Upper lobe of right lung (tissue), 1 donor: ENCODE results near the gene MRPS34. TPM values are rescaled to one million over a fixed set of nuclear protein-coding genes. Genes with fewer than 3 reads are reported as not detected.
A peak's percentile ranks its signal among the peaks of the same experiment; 100 is the strongest.

Source experiments
- ATAC-seq: fragments of 200-7000 bp; cut with Tn5 transposase; one replicate; pipeline ENCODE4 v1.9.1; 2020; ENCODE audit warnings: mild to moderate bottlenecking, moderate library complexity
- DNase-seq: peaks from one replicate; pipeline ENCODE4 v3.0.0-alpha.2; 2020
- H3K27ac ChIP-seq: fragments of 200-600 bp; one replicate; pipeline ENCODE4 v1.8.0; 2022
- H3K27me3 ChIP-seq: fragments of 200-600 bp; one replicate; pipeline ENCODE4 v1.8.0; 2022; ENCODE audit warnings: mild to moderate bottlenecking
- H3K36me3 ChIP-seq: fragments of 200-600 bp; one replicate; pipeline ENCODE4 v1.8.0; 2022
- H3K4me1 ChIP-seq: fragments of 200-600 bp; one replicate; pipeline ENCODE4 v1.8.0; 2022
- H3K4me3 ChIP-seq: fragments of 200-600 bp; one replicate; pipeline ENCODE4 v1.8.0; 2022; ENCODE audit warnings: mild to moderate bottlenecking
- H3K9me3 ChIP-seq: fragments of 200-600 bp; one replicate; pipeline ENCODE4 v1.8.0; 2022
- CTCF ChIP-seq: fragments of 200-600 bp; IDR thresholded peaks from one replicate; pipeline ENCODE4 v1.8.0; 2022; ENCODE audit warnings: antibody characterized with exemption
- intact Hi-C: fragments of 100-400 bp; cut with DNase I; formaldehyde crosslinking; loops from one replicate; pipeline ENCODE4 v1.11.0; 2022
- total RNA-seq: library from RNA; stranded (reverse); fragmentation: NEBNext Ultra II Directional; extraction: Animal tissue kit (Norgen Biotek cat#: 25700); gene quantifications from one replicate; pipeline ENCODE4 v1.2.1, GENCODE V29; 2021
- donor health status: DM: no; HTN: yes; CAD: no; lungs with severe emphysema.

MRPS34 gene
- total RNA-seq, 1 donor from 2014 or later, result 62.7 TPM

- no peak for TF ChIP-seq CTCF
- Histone ChIP-seq H3K27ac (peak within 1 kb of the TSS; percentile 93), H3K27me3 (no peaks in the 10 kb centered on the region), H3K4me3 (peak within 1 kb of the TSS; percentile 90), H3K9me3 (no peaks in the 10 kb centered on the region), H3K36me3 (peaks cover 16% of the 10 kb centered on the region), H3K4me1 (peaks cover 29% of the 10 kb centered on the region)
- intact Hi-C loops, result no loop called here
- DNase-seq, result peak; percentile 90
- peak; percentile 60 for ATAC-seq
These were observed 1.6 kb downstream of the MRPS34 start, which contains the start of gene NME3 for GRCh38 chr16:1771188-1771863. TSS of gene NME3 (minus strand) at chr16:1771543. CDS start at chr16:1771534, 9 bp downstream.

- intact Hi-C loops, result no loop called here
- DNase-seq, result peak; percentile 80
- peak; percentile 0 for ATAC-seq
- H3K27ac ChIP-seq, result peak overlapping the region; percentile 93
- peaks cover 29% of the 10 kb centered on the region for H3K4me1 ChIP-seq
- no peaks in the 10 kb centered on the region for H3K27me3 ChIP-seq
- H3K4me3 ChIP-seq, result peak overlapping the region; percentile 90
- H3K36me3 ChIP-seq, result peaks cover 22% of the 10 kb centered on the region
- no peak for TF ChIP-seq CTCF
- H3K9me3 ChIP-seq, result no peaks in the 10 kb centered on the region
These were observed 2.4 kb downstream of the MRPS34 start for GRCh38 chr16:1770328-1771187.

- Histone ChIP-seq H3K4me1 (peaks cover 25% of the 10 kb centered on the region), H3K27ac (peak overlapping the region; percentile 93), H3K36me3 (peaks cover 32% of the 10 kb centered on the region), H3K4me3 (peak overlapping the region; percentile 90), H3K9me3 (no peaks in the 10 kb centered on the region), H3K27me3 (no peaks in the 10 kb centered on the region)
- no peak for TF ChIP-seq CTCF
- ATAC-seq (no peak), DNase-seq (no peak)
- intact Hi-C loops, result no loop called here
These were observed 3.3 kb downstream of the MRPS34 start for GRCh38 chr16:1769402-1770300.

GRCh38 chr16:1768767-1769401 lies 4.0 kb downstream of the MRPS34 start:
- no peak overlapping the region for H3K27ac ChIP-seq
- DNase-seq (no peak), ATAC-seq (no peak)
- no peak overlapping the region for H3K4me3 ChIP-seq
- intact Hi-C loops, result no loop called here
- H3K4me1 ChIP-seq, result peaks cover 17% of the 10 kb centered on the region
- H3K27me3 ChIP-seq, result no peaks in the 10 kb centered on the region
- peaks cover 39% of the 10 kb centered on the region for H3K36me3 ChIP-seq
- H3K9me3 ChIP-seq, result no peaks in the 10 kb centered on the region
- no peak for TF ChIP-seq CTCF
